Activated naive CD8-positive, alpha-beta T cell treated with anti-CD3 and anti-CD28 coated beads, Interleukin-2, amount 10 ng/mL, durations not matched to agents 7 days and 5 days (primary cell): Measurements from ENCODE around the gene RAB40B. TPM values are rescaled to one million over a fixed set of nuclear protein-coding genes. Genes with fewer than 3 reads are reported as not detected.

ENCODE experiments used
- ATAC-seq: fragments of 150-1000 bp; cut with Tn5 transposase; one replicate; pipeline ENCODE4 v1.10.0; 2021; ENCODE audit warnings: low read depth, moderate library complexity
- POLR2A ChIA-PET: fragments of 350-600 bp; sonication (Branson Sonifier 250); formaldehyde crosslinking; loops from one replicate; lab custom pipeline; 2021; ENCODE audit warnings: antibody characterized with exemption; lab: Charles Lee
- DNase-seq: peaks from one replicate; pipeline ENCODE4 v3.0.0; 2021
- H3K27ac Mint-ChIP-seq: one replicate; pipeline ENCODE4 v1.8.0; 2022; ENCODE audit warnings: mild to moderate bottlenecking, mixed read lengths
- H3K27me3 Mint-ChIP-seq: one replicate; pipeline ENCODE4 v1.8.0; 2022; ENCODE audit warnings: mild to moderate bottlenecking, moderate library complexity, mixed read lengths
- H3K36me3 Mint-ChIP-seq: one replicate; pipeline ENCODE4 v1.8.0; 2021; ENCODE audit warnings: mild to moderate bottlenecking, mixed read lengths
- H3K4me1 Mint-ChIP-seq: one replicate; pipeline ENCODE4 v1.8.0; 2021; ENCODE audit warnings: mixed read lengths
- H3K4me3 Mint-ChIP-seq: one replicate; pipeline ENCODE4 v1.8.0; 2022; ENCODE audit warnings: mild to moderate bottlenecking, moderate library complexity, mixed read lengths
- H3K9me3 Mint-ChIP-seq: one replicate; pipeline ENCODE4 v1.8.0; 2021; ENCODE audit warnings: mixed read lengths
- total RNA-seq, 2 experiments: library from RNA; stranded (reverse); gene quantifications; one replicate each; pipeline ENCODE4 v1.2.3, GENCODE V29; 2021

RAB40B gene
- total RNA-seq, 2 experiments from 2014 or later, result 3.3 to 3.5 TPM

GRCh38 chr17:82693168-82693867 lies 5.2 kb downstream of the RAB40B start:
- peaks cover 8% of the 10 kb centered on the region for H3K9me3 Mint-ChIP-seq
- no peak overlapping the region for H3K4me3 Mint-ChIP-seq
- no peak overlapping the region for H3K27ac Mint-ChIP-seq
- H3K4me1 Mint-ChIP-seq, result no peaks in the 10 kb centered on the region
- peaks cover 5% of the 10 kb centered on the region for H3K27me3 Mint-ChIP-seq
- POLR2A ChIA-PET, result no interaction called here
- ATAC-seq, result no peak
- peaks cover 7% of the 10 kb centered on the region for H3K36me3 Mint-ChIP-seq
- no peak for DNase-seq

- Mint-ChIP-seq H3K4me1 (no peaks in the 10 kb centered on the region), H3K27ac (no peak overlapping the region), H3K4me3 (no peak overlapping the region), H3K9me3 (peaks cover 8% of the 10 kb centered on the region), H3K36me3 (peaks cover 7% of the 10 kb centered on the region), H3K27me3 (peaks cover 3% of the 10 kb centered on the region)
- POLR2A ChIA-PET, result no interaction called here
- no peak for ATAC-seq
- DNase-seq, result no peak
These were observed 6.2 kb downstream of the RAB40B start for GRCh38 chr17:82692268-82692667.

GRCh38 chr17:82691714-82692113 lies 6.8 kb downstream of the RAB40B start:
- ATAC-seq (no peak), DNase-seq (no peak)
- no peaks in the 10 kb centered on the region for H3K4me1 Mint-ChIP-seq
- H3K4me3 Mint-ChIP-seq, result no peak overlapping the region
- POLR2A ChIA-PET, result no interaction called here
- H3K27me3 Mint-ChIP-seq, result peaks cover 2% of the 10 kb centered on the region
- peaks cover 8% of the 10 kb centered on the region for H3K9me3 Mint-ChIP-seq
- peaks cover 7% of the 10 kb centered on the region for H3K36me3 Mint-ChIP-seq
- H3K27ac Mint-ChIP-seq, result no peak overlapping the region

GRCh38 chr17:82690786-82691489 lies 7.6 kb downstream of the RAB40B start:
- H3K9me3 Mint-ChIP-seq, result peaks cover 8% of the 10 kb centered on the region
- peaks cover 7% of the 10 kb centered on the region for H3K36me3 Mint-ChIP-seq
- POLR2A ChIA-PET, result no interaction called here
- H3K27ac Mint-ChIP-seq, result no peak overlapping the region
- peaks cover 2% of the 10 kb centered on the region for H3K27me3 Mint-ChIP-seq
- no peaks in the 10 kb centered on the region for H3K4me1 Mint-ChIP-seq
- DNase-seq (no peak), ATAC-seq (no peak)
- no peak overlapping the region for H3K4me3 Mint-ChIP-seq

- no peak for ATAC-seq
- Mint-ChIP-seq H3K36me3 (no peaks in the 10 kb centered on the region), H3K27me3 (peaks cover 2% of the 10 kb centered on the region), H3K27ac (no peak overlapping the region), H3K4me1 (no peaks in the 10 kb centered on the region), H3K4me3 (no peak overlapping the region), H3K9me3 (no peaks in the 10 kb centered on the region)
- no peak for DNase-seq
- POLR2A ChIA-PET, result interaction anchor here (0.6 kb wide), 1 partner anchor 145 kb away, joined by 3 read pairs; no protein-coding TSS in a partner anchor
These were observed 9.4 kb downstream of the RAB40B start for GRCh38 chr17:82689077-82689476.

GRCh38 chr17:82687871-82688270 lies 10.6 kb downstream of the RAB40B start:
- POLR2A ChIA-PET, result no interaction called here
- ATAC-seq (no peak), DNase-seq (no peak)
- Mint-ChIP-seq H3K4me3 (no peak overlapping the region), H3K36me3 (no peaks in the 10 kb centered on the region), H3K4me1 (no peaks in the 10 kb centered on the region), H3K9me3 (no peaks in the 10 kb centered on the region), H3K27ac (no peak overlapping the region), H3K27me3 (peaks cover 2% of the 10 kb centered on the region)

GRCh38 chr17:82687375-82687861 lies 11.1 kb downstream of the RAB40B start:
- no peaks in the 10 kb centered on the region for H3K9me3 Mint-ChIP-seq
- H3K4me1 Mint-ChIP-seq, result no peaks in the 10 kb centered on the region
- peaks cover 2% of the 10 kb centered on the region for H3K27me3 Mint-ChIP-seq
- ATAC-seq (no peak), DNase-seq (no peak)
- no peaks in the 10 kb centered on the region for H3K36me3 Mint-ChIP-seq
- no peak overlapping the region for H3K27ac Mint-ChIP-seq
- POLR2A ChIA-PET, result no interaction called here
- H3K4me3 Mint-ChIP-seq, result no peak overlapping the region

- no peak for ATAC-seq
- POLR2A ChIA-PET, result no interaction called here
- Mint-ChIP-seq H3K9me3 (peaks cover 3% of the 10 kb centered on the region), H3K36me3 (no peaks in the 10 kb centered on the region), H3K27me3 (no peaks in the 10 kb centered on the region), H3K27ac (no peak overlapping the region), H3K4me1 (no peaks in the 10 kb centered on the region), H3K4me3 (no peak overlapping the region)
- no peak for DNase-seq
These were observed 11.9 kb downstream of the RAB40B start for GRCh38 chr17:82686366-82687324.

GRCh38 chr17:82685291-82685690 lies 13.2 kb downstream of the RAB40B start:
- no peak for ATAC-seq
- POLR2A ChIA-PET, result no interaction called here
- Mint-ChIP-seq H3K9me3 (peaks cover 6% of the 10 kb centered on the region), H3K4me1 (no peaks in the 10 kb centered on the region), H3K36me3 (no peaks in the 10 kb centered on the region), H3K27me3 (no peaks in the 10 kb centered on the region), H3K4me3 (no peak overlapping the region), H3K27ac (no peak overlapping the region)
- no peak for DNase-seq

- no peak for DNase-seq
- Mint-ChIP-seq H3K27ac (no peak overlapping the region), H3K4me3 (no peak overlapping the region), H3K4me1 (no peaks in the 10 kb centered on the region), H3K27me3 (no peaks in the 10 kb centered on the region), H3K9me3 (peaks cover 6% of the 10 kb centered on the region), H3K36me3 (no peaks in the 10 kb centered on the region)
- POLR2A ChIA-PET, result no interaction called here
- no peak for ATAC-seq
These were observed 14.2 kb downstream of the RAB40B start for GRCh38 chr17:82684228-82684841.

- POLR2A ChIA-PET, result no interaction called here
- DNase-seq, result no peak
- Mint-ChIP-seq H3K4me3 (no peak overlapping the region), H3K4me1 (no peaks in the 10 kb centered on the region), H3K36me3 (no peaks in the 10 kb centered on the region), H3K27me3 (no peaks in the 10 kb centered on the region), H3K27ac (no peak overlapping the region), H3K9me3 (peaks cover 6% of the 10 kb centered on the region)
- ATAC-seq, result no peak
These were observed 15.0 kb downstream of the RAB40B start for GRCh38 chr17:82683534-82683933.

GRCh38 chr17:82681547-82681946 lies 17.0 kb downstream of the RAB40B start:
- peaks cover 6% of the 10 kb centered on the region for H3K9me3 Mint-ChIP-seq
- no peaks in the 10 kb centered on the region for H3K27me3 Mint-ChIP-seq
- no peaks in the 10 kb centered on the region for H3K4me1 Mint-ChIP-seq
- POLR2A ChIA-PET, result no interaction called here
- no peak for DNase-seq
- ATAC-seq, result no peak
- no peaks in the 10 kb centered on the region for H3K36me3 Mint-ChIP-seq
- no peak overlapping the region for H3K27ac Mint-ChIP-seq
- no peak overlapping the region for H3K4me3 Mint-ChIP-seq
